ENCODE results near the gene TAAR5.

GRCh38 chr6:132584698-132585097, 4.8 kb downstream of the TAAR5 start:
- TF ChIP-seq CTCF (IDR thresholded peaks at IDR 0.05 in 4 of 5, conservative IDR thresholded peaks at IDR 0.05 in 1 of 5) (no peak), POLR2A (IDR thresholded peaks at IDR 0.05) (no peak)

Data from gastrocnemius medialis (tissue), 4 donors.